Right renal cortex interstitium (tissue), 3 donors: ENCODE data around the gene IMMP2L. TPM values are rescaled to one million over a fixed set of nuclear protein-coding genes. Genes with fewer than 3 reads are reported as not detected.
"Not testable (repeated sequence)": the region's sequence is repeated elsewhere in the genome, so short reads cannot be mapped to it uniquely, and the experiment has no call there.

Experiments used
- DNase-seq, 3 donors: peaks; one replicate each; pipeline ENCODE4 v3.0.0-alpha.2; 2013; ENCODE audit warnings: low read depth in 3 of 3, low spot score in 2 of 3
- polyA plus RNA-seq, 3 donors: library from polyadenylated mRNA; unstranded; fragments of 120-200 nt; gene quantifications; one replicate each; pipeline ENCODE4 v1.2.1, GENCODE V29; 2013; ENCODE audit not compliant: insufficient read length in 3 of 3

IMMP2L gene
- 10 to 100 TPM; 34.9 to 48.2 (median 45.7) TPM for polyA plus RNA-seq

DNA sequence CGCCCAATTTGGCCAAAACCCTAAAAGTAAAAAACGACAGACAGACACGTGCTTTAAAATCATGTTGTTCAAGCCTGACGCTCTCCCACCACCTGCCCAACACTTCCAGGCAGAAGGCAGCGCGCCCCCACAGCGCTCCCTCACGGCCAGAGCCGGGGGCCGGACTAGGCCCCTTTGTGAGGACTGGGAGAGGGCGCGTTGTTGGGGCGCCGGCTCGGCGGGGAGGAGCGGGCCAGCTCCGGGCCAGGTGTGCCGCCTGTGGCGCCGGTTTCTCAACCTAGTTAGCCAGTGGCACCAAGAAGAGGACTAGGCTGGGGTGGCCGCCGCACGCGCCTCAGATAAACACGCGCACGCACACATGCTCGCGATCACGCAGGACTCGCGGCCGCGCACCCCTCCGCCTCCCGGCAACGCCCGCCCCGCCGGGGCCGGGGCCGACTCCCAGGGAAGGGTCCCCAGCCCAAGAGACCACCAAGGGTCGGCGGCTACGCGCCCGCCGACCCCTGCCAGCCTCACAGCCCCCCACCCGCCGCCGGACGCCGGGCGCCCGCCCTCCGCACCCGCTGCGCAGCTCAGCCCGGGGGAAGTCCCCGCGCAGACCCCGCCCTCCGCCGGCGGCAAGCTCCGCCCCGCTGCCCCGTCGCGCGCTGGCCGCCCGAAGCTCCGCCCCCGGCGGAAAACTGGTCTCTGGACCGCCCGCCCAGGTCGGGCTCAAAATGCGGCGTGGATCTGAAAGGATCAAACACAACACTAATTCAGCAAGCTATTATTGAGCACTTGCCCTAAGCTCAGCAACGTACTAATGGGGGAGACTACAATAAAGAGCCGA is at the start of gene IMMP2L:
Gene IMMP2L, minus strand, starts transcription at position 589 of the 829 bp plus-strand sequence.
- peak; percentile 76 to 79 (median 77) for DNase-seq

DNA sequence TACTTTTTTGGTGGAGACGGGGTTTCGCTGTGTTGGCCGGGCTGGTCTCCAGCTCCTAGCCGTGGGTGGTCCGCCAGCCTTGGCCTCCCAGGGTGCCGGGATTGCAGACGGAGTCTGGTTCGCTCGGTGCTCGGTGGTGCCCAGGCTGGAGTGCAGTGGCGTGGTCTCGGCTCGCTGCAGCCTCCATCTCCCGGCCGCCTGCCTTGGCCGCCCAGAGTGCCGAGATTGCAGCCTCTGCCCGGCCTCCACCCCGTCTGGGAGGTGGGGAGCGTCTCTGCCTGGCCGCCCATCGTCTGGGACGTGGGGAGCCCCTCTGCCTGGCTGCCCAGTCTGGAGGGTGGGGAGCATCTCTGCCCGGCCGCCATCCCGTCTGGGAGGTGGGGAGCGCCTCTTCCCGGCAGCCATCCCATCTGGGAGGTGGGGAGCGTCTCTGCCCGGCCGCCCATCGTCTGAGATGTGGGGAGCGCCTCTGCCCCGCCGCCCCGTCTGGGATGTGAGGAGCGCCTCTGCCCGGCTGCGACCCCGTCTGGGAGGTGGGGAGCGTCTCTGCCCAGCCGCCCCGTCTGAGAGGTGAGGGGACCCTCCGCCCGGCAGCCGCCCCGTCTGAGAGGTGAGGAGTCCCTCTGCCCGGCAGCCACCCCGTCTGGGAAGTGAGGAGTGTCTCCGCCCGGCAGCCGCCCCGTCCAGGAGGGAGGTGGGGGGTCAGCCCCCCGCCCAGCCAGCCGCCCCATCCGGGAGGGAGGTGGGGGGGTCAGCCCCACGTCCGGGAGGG is 47.4 kb upstream of the IMMP2L start:
- DNase-seq, result not testable (repeated sequence)

DNA sequence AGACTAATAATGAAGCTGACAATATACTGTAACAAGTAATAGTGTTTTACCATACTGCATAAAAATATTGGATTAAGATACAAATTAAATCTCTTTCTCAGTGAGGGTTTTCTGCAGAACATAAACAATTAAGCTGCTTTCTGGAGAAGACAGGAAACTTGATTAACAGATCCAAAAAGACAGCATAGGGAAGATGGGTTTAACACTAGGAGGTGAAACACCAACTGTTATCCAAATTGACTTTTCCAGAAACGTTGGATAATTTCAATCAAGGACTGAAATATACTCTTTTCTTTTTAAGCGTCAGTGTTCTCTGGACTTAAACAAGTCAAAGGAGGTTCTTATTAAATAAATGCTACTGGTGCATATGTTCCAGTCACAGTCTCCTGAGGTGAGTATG is 45.3 kb upstream of the IMMP2L start:
- DNase-seq, result no peak

DNA sequence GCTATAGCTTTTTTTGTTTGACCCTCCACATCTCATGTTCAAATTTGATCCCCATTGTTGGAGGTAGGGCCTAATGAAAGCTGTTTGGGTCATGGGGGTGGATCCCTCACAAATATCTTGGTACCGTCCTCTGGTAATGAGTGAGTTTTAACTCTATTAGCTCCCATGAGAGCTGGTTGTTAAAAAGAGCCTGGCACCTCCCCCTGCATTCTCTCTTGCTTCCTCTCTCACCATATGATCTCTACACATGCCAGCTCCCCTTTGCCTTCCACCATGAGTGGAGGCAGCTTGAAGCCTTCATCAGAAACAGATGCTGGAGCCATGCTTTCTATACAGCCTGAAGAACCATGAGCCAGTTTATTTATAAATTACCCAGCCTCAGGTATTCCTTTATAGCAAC is 43.0 kb upstream of the IMMP2L start:
- DNase-seq, result no peak

DNA sequence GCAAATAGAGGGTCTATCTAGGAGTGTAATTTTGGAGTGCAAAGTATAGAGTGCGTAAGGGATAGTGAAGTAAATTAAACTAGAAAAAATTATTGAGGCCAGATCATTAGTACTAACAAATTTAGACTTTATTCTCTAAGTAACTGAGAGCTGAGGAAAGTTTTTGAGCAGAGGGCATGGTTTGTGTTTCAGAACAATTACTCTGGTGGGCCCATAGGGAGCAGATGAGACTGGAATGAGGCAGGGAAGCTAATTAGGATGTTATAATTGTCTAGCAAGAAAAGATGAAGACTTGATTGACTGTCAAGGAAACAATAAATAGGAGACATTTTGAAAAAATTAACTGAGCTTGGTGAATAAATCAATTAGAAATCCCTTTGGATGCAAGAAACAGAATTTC is 37.8 kb upstream of the IMMP2L start:
- DNase-seq, result no peak

DNA sequence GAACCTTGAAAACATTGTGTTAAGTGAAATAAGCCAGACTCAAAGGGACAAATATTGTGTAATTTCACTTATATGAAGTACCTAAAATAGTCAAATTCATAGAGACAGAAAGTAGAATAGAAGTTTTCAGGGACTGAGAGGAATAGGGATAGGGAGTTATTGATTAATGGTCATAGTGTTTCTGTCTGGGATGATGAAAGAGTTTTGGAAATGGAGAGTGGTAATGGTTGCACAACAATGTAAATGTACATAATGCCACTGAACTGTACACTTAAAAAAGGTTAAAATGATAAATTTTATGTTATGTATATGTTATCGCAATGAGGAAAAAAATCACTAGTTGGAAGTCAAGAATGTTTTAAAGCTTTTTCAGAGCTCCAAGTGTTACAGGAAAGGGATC is 33.5 kb upstream of the IMMP2L start:
- DNase-seq, result no peak

DNA sequence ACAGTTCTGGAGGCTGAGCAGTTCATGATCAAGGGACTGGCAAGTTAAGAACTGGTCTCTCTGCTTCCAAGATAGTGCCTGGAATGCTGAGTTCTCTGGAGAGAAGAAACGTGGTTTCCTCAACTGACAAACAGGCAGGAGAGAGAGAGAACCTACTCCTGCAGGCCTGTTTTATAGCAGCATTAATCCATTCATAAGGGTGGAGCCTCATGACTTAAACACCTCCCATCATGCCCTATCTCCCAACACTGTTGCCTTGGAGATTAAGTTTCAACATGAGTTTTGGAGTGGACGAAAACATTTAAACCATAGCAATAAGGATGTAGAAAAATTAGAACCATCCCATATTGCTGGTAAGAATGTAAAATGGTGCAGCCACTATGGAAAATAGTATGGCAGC is 32.3 kb upstream of the IMMP2L start:
- DNase-seq, result no peak

DNA sequence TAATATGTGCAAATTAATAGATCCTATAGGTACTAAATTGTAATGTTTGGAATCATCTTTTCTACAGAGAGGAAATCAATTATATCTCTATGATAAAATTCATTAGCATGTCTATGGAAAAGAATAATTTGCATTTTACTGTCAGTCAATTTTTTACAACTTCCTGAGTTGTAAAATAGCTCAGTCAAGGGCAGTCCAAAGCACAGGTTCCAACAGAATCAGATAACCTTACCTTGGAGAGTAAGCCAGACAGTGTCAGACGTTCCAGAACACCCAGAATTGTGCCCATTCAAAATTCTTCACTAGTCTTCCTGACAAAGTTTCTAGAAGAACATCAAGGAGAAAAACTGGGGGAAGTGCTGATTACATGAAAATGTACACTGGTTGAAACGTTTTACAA is 31.1 kb upstream of the IMMP2L start:
- no peak for DNase-seq

DNA sequence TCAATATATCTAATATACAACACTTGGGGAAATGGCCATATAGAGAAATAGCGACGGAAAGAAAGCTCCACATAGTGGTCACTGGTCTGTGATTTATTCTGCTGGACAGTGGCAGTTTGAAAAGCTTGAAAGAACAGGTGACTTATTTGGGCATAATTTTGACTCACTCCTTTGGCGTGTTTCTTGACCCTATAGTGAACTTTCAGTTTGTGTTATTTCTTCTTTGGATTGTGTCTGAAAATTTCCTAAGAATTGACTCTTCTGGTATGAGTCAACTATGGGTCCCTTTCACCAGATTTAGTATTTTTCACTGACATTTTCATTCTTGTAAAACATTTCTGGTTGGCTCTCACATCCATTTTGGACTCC is 25.8 kb upstream of the IMMP2L start:
- no peak for DNase-seq

DNA sequence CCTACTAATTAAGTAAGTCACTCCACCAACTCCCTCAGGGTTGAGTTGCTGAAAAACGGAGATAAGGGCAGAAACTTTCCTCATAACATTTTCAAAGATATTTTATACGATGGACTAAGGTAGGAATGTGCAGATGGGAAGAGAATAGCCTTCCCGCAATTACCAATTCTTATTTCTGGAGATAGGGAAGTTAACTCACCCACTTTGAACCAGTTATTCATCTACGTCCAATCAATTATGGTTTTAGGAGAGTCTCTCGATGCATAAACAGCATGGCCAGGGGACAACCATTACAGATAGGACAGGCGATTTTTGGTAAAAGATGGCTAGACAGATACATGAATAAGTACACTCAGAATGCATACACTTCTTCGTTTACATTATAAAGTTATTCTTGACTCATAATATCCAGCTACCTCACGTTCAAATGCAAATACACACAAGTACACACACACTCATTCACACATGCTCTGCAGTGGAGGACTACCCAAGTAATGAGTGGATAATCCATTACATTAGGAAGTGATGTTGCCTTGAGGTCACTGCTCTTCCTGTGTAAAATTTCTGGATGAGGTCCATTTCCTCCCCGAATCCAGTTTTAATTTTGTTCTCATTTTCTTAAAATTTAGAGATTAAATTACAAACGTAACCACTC is 25.2 kb upstream of the IMMP2L start:
- DNase-seq, result no peak

DNA sequence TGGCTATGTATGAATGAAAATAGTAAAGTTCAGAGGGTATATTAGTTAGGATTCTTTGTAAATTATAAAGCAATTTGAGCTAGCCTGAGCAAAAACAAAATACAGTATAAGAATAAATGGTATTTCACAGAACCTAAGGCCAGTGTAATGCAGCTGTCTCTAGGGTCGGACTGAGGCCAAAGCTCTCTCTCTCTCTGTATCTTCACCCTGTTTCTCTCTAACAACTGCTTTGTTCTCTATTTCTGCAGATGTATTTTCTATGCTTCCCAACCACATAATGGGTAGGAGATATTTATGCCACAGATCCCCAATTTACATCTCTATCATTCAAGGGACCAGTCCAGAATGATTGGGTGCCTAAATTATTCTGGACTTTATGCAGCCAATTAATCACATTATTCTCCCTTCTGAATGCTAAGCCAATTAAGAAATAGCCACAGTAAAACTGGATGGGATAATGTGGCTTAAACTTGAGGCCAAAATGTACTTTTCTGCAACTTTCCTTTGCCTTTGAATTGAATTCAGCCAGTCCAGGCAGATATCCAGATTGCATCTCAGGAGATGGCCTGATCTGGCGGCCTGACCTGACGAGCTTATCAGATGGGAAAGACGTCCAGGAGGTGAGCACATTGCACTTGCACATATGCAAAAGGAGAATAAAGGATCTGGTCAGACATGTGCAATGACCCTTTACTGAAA is 24.6 kb upstream of the IMMP2L start:
- no peak for DNase-seq

DNA sequence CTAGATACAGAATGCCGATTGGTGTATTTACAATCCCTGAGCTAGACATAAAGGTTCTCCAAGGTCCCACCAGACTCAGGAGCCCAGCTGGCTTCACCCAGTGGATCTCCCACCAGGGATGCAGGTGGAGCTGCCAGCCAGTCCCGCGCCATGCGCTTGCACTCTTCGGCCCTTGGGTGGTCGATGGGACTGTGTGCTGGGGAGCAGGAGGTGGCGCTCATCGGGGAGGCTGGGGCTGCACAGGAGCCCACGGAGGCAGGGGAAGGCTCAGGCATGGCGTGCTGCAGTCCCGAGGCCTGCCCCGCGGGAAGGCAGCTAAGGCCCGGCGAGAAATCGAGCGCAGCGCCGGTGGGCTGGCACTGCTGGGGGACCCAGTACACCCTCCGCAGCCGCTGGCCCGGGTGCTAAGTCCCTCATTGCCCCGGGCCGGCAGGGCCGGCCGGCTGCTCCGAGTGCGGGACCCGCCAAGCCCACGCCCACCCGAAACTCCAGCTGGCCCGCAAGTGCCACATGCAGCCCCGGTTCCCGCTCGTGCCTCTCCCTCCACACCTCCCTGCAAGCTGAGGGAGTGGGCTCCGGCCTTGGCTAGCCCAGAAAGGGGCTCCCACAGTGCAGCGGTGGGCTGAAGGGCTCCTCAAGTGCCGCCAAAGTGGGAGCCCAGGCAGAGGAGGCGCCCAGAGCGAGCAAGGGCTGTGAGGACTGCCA is 19.6 kb upstream of the IMMP2L start:
- not testable (repeated sequence) for DNase-seq

DNA sequence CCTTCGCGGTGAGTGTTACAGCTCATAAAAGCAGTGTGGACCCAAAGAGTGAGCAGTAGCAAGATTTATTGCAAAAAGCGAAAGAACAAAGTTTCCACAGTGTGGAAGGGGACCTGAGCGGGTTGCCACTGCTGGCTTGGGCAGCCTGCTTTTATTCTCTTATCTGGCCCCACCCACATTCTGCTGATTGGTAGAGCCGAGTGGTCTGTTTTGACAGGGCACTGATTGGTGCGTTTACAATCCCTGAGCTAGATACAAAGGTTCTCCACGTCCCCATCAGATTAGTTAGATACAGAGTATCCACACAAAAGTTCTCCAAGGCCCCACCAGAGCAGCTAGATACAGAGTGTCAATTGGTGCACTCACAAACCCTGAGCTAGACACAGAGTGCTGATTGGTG is 18.9 kb upstream of the IMMP2L start:
- not testable (repeated sequence) for DNase-seq

DNA sequence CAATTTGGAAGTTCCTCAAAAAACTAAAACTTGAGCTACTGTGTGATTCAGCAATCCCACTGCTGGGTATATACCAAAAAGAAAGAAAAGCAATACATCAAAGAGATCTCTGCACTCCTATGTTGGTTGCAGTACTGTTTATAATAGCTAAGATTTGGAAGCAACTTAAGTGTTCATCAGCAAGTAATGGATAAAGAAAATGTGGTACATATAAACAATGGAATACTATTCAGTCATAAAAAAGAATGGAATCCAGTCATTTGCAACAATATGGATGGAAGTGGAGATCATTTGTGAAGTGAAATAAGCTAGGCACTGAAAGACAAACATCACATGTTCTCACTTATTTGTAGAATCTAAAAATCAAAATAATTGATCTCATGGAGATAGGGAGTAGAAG is 16.5 kb upstream of the IMMP2L start:
- no peak for DNase-seq

DNA sequence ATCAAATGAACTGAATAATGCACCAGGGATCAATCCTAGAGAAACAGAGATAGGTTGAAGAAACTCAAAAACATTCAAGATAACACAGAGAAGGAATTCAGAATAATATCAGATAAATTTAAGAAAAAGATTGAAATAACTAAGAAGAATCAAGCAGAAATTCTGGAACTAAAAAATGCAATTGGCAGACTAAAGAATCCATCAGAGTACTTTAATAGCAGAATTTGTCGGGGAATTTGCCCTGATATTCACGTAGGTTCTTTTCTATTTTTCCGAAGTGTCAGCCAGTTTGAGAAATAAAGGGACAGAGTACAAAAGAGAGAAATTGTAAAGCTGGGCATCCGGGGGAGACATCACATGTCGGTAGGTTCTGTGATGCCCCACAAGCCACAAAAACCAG is 9.4 kb upstream of the IMMP2L start:
- no peak for DNase-seq

DNA sequence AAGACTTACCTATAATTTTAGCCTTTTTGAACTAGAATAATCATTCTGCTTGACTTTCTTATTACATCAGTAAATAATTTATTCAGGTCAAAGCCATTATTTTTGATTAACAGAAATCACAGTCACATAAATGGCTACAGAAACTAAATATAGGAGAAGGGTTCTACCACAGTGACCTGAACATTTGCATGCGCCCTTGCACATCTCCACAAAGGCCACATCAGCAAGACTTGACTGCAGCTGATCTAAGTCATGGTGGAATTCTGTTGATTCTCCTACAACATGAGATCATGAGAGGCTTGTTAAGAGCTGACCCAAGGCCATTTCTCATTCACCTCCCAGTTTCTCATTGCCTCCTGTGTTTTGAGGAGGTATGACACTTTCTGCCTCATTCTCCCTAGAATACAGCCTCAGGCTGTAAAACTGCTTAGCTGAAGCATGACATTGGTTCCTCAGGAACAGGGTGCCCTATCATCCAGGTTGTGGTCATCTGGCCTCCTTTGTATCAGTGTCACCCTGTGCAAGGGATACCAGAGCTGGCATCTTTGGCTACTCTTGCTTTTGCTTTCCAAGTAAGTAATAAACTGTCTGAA is 6.7 kb upstream of the IMMP2L start:
- DNase-seq, result no peak

DNA sequence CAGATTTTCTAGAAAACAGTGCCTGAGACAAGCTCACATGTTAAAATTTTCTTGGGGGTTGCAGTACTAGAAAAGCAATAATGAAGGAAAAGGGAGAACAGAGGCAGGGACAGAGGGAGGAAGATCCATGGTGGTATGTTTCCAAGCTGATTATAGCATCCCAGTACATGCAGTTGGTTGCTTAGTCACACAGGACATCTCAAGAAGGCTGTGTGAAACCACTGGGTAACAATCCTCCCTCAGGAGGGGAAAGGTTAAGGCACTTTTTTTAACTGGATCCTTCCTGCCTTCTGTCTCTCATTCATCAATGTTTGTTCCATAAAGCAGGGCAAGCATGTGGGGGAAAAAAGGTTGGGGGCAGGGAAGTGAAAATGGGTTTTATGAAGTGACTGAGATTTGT is 6.1 kb upstream of the IMMP2L start:
- no peak for DNase-seq

DNA sequence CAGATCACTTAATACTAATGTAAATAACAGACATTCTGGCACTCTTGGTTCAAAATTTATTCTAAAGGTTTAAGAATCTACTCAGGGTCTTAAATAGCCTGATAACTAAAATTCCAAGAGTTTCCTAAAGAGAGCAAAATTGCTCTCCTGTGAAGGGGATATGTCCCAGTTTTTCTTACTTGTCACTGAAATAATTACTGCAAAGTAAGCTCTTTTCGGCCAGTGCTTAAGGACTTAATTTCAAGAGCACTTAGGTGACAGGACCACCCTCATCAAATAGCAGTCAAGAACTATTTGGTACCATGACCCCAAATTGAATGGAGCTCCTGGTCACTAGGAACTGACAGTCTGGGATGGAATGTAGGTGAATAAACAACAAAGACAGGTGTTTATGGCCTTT is 1.8 kb upstream of the IMMP2L start:
- no peak for DNase-seq

DNA sequence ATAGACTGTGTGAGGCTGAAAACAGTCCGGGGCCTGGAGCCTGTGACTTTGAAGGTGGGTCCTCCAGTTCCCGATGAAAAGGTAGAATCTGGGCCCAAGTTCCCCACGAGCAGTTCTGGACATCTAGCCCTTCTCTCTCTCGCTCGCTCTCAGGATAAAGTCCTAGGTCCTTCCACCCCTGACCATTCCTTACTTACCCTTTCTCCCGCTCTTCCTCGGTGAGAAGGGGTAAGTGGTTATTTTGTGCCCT is 713 bp downstream of the IMMP2L start:
- no peak for DNase-seq
